HepG2 (cell line): ENCODE measurements around the gene DTHD1. TPM values are rescaled to one million over a fixed set of nuclear protein-coding genes. Genes with fewer than 3 reads are reported as not detected.

ENCODE experiments used
- ATAC-seq: fragments of 200-7000 bp; cut with Tn5 transposase; 3 replicates; pipeline ENCODE4 v1.9.1; 2020; ENCODE audit warnings: mild to moderate bottlenecking, moderate library complexity
- Bru-seq: library from RNA; stranded (reverse); fragments of 400-500 nt; gene quantifications from one replicate; lab custom pipeline; 2021; lab: Mats Ljungman, UMichigan
- BruChase-seq, 2 experiments: library from RNA; stranded (reverse); fragments of 400-500 nt; gene quantifications; one replicate each; lab custom pipeline; 2021; lab: Mats Ljungman, UMichigan
- BruUV-seq: library from RNA; stranded (reverse); fragments of 400-500 nt; replicated peaks from 2 replicates; lab custom pipeline; 2021; lab: Mats Ljungman, UMichigan
- CTCF ChIA-PET: fragments of 300-600 bp; formaldehyde crosslinking; extraction: SDS; loops from one replicate; lab custom pipeline; 2021; ENCODE audit warnings: low total read pairs, inconsistent platforms, low intra/inter-chr PET ratio; lab: Yijun Ruan, JAX
- POLR2A ChIA-PET: fragments of 350-600 bp; sonication (Branson Sonifier 250); formaldehyde crosslinking; loops from one replicate; lab custom pipeline; 2020; ENCODE audit warnings: antibody characterized with exemption, inconsistent platforms; lab: Yijun Ruan, JAX
- DNase-seq: peaks from one replicate; pipeline ENCODE4 v3.0.0-alpha.2; 2015; ENCODE audit warnings: low spot score
- FAIRE-seq: peaks from 3 replicates; lab custom pipeline; 2011; peaks lifted over from hg19 to GRCh38; lab: Jason Lieb, UNC
- H2AFZ ChIP-seq: one replicate; pipeline ENCODE4 v1.6.1; 2011; ENCODE audit warnings: low read length, inconsistent platforms
- H3K27ac ChIP-seq: fragments of 300-600 bp; 3 replicates; pipeline ENCODE4 v1.8.0; 2011; ENCODE audit warnings: mixed run types, mild to moderate bottlenecking, mixed read lengths, low read length, inconsistent platforms; ENCODE audit not compliant: insufficient read depth; ENCODE audit errors: extremely low read length
- H3K27me3 ChIP-seq, 2 experiments: fragments of 200-600 bp in 1 of 2; 2 replicates in 1 of 2; 3 replicates in 1 of 2; pipeline versions ENCODE4 v1.6.0 to v1.8.0; 2011; ENCODE audit warnings: low read length in 2 of 2, mild to moderate bottlenecking in 2 of 2, moderate library complexity in 2 of 2, inconsistent platforms in 1 of 2; ENCODE audit not compliant: insufficient read depth in 2 of 2, control insufficient read depth in 1 of 2
- H3K36me3 ChIP-seq, 2 experiments: fragments of 200-600 bp in 1 of 2; replicated peaks in 1 of 2; 2 replicates in 1 of 2; 3 replicates in 1 of 2; pipeline versions ENCODE4 v1.5.1 to v1.8.0; 2011; ENCODE audit warnings: low read length in 2 of 2, inconsistent platforms in 1 of 2; ENCODE audit not compliant: insufficient read depth in 2 of 2, control insufficient read depth in 1 of 2
- H3K4me1 ChIP-seq: 2 replicates; pipeline ENCODE4 v1.5.1; 2012; ENCODE audit warnings: low read length, inconsistent platforms; ENCODE audit not compliant: insufficient read depth
- H3K4me2 ChIP-seq: 2 replicates; pipeline ENCODE4 v1.6.0; 2011; ENCODE audit warnings: low read depth, low read length, inconsistent platforms
- H3K4me3 ChIP-seq, 3 experiments: fragments of 200-600 bp in 1 of 3; sonication (generic), shearing (Covaris generic) in 1 of 3; replicated peaks in 1 of 3; 2 replicates each; pipeline ENCODE4 v1.5.1; 2011 to 2016; ENCODE audit warnings: low read length in 3 of 3, inconsistent platforms in 2 of 3, low read depth in 2 of 3, mild to moderate bottlenecking in 2 of 3, control low read depth in 1 of 3, mixed read lengths in 1 of 3; ENCODE audit not compliant: insufficient read depth in 1 of 3
- H3K79me2 ChIP-seq: one replicate; pipeline ENCODE4 v1.6.1; 2011; ENCODE audit warnings: low read length, inconsistent platforms; ENCODE audit not compliant: insufficient read depth
- H3K9ac ChIP-seq: 2 replicates; pipeline ENCODE4 v1.6.0; 2011; ENCODE audit warnings: mild to moderate bottlenecking, low read depth, low read length, inconsistent platforms; ENCODE audit not compliant: insufficient read depth
- H3K9me3 ChIP-seq: 2 replicates; pipeline ENCODE4 v1.5.1; 2012; ENCODE audit warnings: mild to moderate bottlenecking, low read length
- H4K20me1 ChIP-seq: 2 replicates; pipeline ENCODE4 v1.6.0; 2011; ENCODE audit warnings: inconsistent platforms, mild to moderate bottlenecking, low read length, moderate library complexity; ENCODE audit not compliant: insufficient read depth
- POLR2A ChIP-seq, 2 experiments: IDR thresholded peaks; 2 replicates each; pipeline ENCODE4 v1.6.1; 2011; ENCODE audit warnings: low read depth in 2 of 2, low read length in 2 of 2, mild to moderate bottlenecking in 1 of 2, moderate library complexity in 1 of 2; ENCODE audit not compliant: insufficient read depth in 1 of 2
- ZFP37 ChIP-seq: sonication (generic); formaldehyde crosslinking; IDR thresholded peaks from 2 replicates; pipeline ENCODE4 v1.4.0; 2020; ENCODE audit warnings: missing genetic modification reagents, borderline replicate concordance
- ZNF274 ChIP-seq: sonication (generic); formaldehyde crosslinking; IDR thresholded peaks from 2 replicates; pipeline ENCODE4 v1.5.1; 2020; ENCODE audit warnings: mild to moderate bottlenecking, missing genetic modification reagents
- WGBS: methylation state at CpG from one replicate; pipeline ENCODE4 v1.1.6; 2017; ENCODE audit warnings: low lambda C conversion rate; 5-methylcytosine and 5-hydroxymethylcytosine counted together
- in situ Hi-C: cut with HindIII; loops from 2 replicates; pipeline ENCODE4 v1.10.0; 2017; ENCODE audit warnings: low pct_unique_long_range_greater_than_20kb; ENCODE audit not compliant: extremely low pct_ligation_motif_present
- intact Hi-C: fragments of 100-400 bp; cut with micrococcal nuclease; formaldehyde crosslinking; loops from one replicate; pipeline ENCODE4 v1.10.0; 2022; ENCODE audit not compliant: unreplicated experiment
- long read RNA-seq, 2 experiments: library from RNA in 1 of 2; library from polyadenylated mRNA in 1 of 2; stranded (forward) in 1 of 2; unstranded in 1 of 2; transcript quantifications; one replicate each; pipeline ENCODE4 v2.0.0, GENCODE V29; 2019 to 2022
- polyA minus RNA-seq, 3 experiments: library from RNA; depleted of rRNA, polyadenylated mRNA; stranded (reverse); fragments of >200 nt; gene quantifications; 2 replicates each; pipeline ENCODE4 v1.2.3, GENCODE V29; 2011; ENCODE audit warnings: low replicate concordance in 1 of 3
- polyA plus RNA-seq, 8 experiments: library from polyadenylated mRNA; depleted of rRNA in 3 of 8; stranded (reverse) in 7 of 8; unstranded in 1 of 8; fragments of >200 nt; fragmentation: Illumina TruSeq in 4 of 8; extraction: Trizol in 4 of 8; gene quantifications; 2 replicates each; pipeline versions ENCODE4 v1.2.1 to v1.2.3, GENCODE V29; 2011 to 2016; ENCODE audit warnings: low read depth in 4 of 8, missing spikeins in 1 of 8, mixed read lengths in 1 of 8; ENCODE audit not compliant: insufficient read depth in 1 of 8
- total RNA-seq, 5 experiments: library from RNA; depleted of rRNA; stranded (reverse); fragments of >200 nt; fragmentation: Illumina TruSeq; extraction: Trizol; gene quantifications; 2 replicates each; pipeline ENCODE4 v1.2.3, GENCODE V29; 2016; ENCODE audit warnings: low read depth in 1 of 5
- TF ChIP-seq, protein P1 (sequence below): fragments of 450-650 bp; IDR thresholded peaks from 2 replicates; pipeline ENCODE4 v1.6.1; 2017; ENCODE audit warnings: mild to moderate bottlenecking

Gene DTHD1
- not detected in 2 replicates for total RNA-seq (2016; rRNA removed; fragmentation: Illumina TruSeq; extraction: Trizol)
- not detected in 2 replicates for total RNA-seq (2016; cell fraction: cytosol; rRNA removed; fragmentation: Illumina TruSeq; extraction: Trizol; ENCODE audit: low read depth)
- total RNA-seq (2016; cell fraction: insoluble cytoplasmic fraction; rRNA removed; fragmentation: Illumina TruSeq; extraction: Trizol) = not detected in 2 replicates
- not detected in 2 replicates for total RNA-seq (2016; cell fraction: membrane; rRNA removed; fragmentation: Illumina TruSeq; extraction: Trizol)
- total RNA-seq (2016; cell fraction: nucleus; rRNA removed; fragmentation: Illumina TruSeq; extraction: Trizol) = not detected in 2 replicates
- not detected in 2 replicates for polyA plus RNA-seq (2011; rRNA removed)
- not detected in 2 replicates for polyA plus RNA-seq (2011; cell fraction: cytosol; rRNA removed)
- polyA plus RNA-seq (2011; cell fraction: nucleus; rRNA removed) = not detected in 2 replicates
- polyA plus RNA-seq (2012) = not detected in 2 replicates
- polyA plus RNA-seq (2016; cell fraction: cytosol; fragmentation: Illumina TruSeq; extraction: Trizol; ENCODE audit: low read depth) = not detected in 2 replicates
- polyA plus RNA-seq (2016; cell fraction: insoluble cytoplasmic fraction; fragmentation: Illumina TruSeq; extraction: Trizol; ENCODE audit: low read depth) = not detected in 2 replicates
- polyA plus RNA-seq (2016; cell fraction: membrane; fragmentation: Illumina TruSeq; extraction: Trizol; ENCODE audit: low read depth) = not detected in 2 replicates
- not detected in 2 replicates for polyA plus RNA-seq (2016; cell fraction: nucleus; fragmentation: Illumina TruSeq; extraction: Trizol; ENCODE audit: insufficient read depth, low read depth)
- not detected in 2 replicates for polyA minus RNA-seq (2011; rRNA and poly(A)+ RNA removed; ENCODE audit: low replicate concordance)
- not detected in 2 replicates for polyA minus RNA-seq (2011; cell fraction: cytosol; rRNA and poly(A)+ RNA removed)
- not detected in 2 replicates for polyA minus RNA-seq (2011; cell fraction: nucleus; rRNA and poly(A)+ RNA removed)
- not detected for Bru-seq, nascent RNA
- not detected for BruChase-seq, experiment 1, labeled RNA remaining after a 6-hour chase
- BruChase-seq, experiment 2, labeled RNA remaining after a 2-hour chase = not detected
- long read RNA-seq, experiment 1 = 0 reads
- long read RNA-seq, experiment 2 = 0 reads

GRCh38 chr4:36281384-36282106, at the start of gene DTHD1:
Gene DTHD1, plus strand, starts transcription at chr4:36281616. Its CDS starts 143 bp downstream, at chr4:36281759.
- Histone ChIP-seq H3K4me2 (no peak within 1 kb of the TSS), H4K20me1 (no peaks in the 10 kb centered on the region), H3K4me1 (no peaks in the 10 kb centered on the region), H3K36me3 (no peaks in the 10 kb centered on the region), H3K27me3 (no peaks in the 10 kb centered on the region), H3K79me2 (no peaks in the 10 kb centered on the region), H3K4me3 (no peak within 1 kb of the TSS), H2AFZ (no peak within 1 kb of the TSS), H3K9ac (no peak within 1 kb of the TSS), H3K27ac (no peak within 1 kb of the TSS), H3K9me3 (no peaks in the 10 kb centered on the region)
- no peak for TF ChIP-seq POLR2A (IDR thresholded peaks at IDR 0.05; ENCODE audit: insufficient read depth in 1 of 2, low read depth in 2 of 2, low read length in 2 of 2)
- TF ChIP-seq ZNF274 (CRISPR knock-in tag) = no peak
- no peak for TF ChIP-seq ZFP37
- TF ChIP-seq, protein P1, sequence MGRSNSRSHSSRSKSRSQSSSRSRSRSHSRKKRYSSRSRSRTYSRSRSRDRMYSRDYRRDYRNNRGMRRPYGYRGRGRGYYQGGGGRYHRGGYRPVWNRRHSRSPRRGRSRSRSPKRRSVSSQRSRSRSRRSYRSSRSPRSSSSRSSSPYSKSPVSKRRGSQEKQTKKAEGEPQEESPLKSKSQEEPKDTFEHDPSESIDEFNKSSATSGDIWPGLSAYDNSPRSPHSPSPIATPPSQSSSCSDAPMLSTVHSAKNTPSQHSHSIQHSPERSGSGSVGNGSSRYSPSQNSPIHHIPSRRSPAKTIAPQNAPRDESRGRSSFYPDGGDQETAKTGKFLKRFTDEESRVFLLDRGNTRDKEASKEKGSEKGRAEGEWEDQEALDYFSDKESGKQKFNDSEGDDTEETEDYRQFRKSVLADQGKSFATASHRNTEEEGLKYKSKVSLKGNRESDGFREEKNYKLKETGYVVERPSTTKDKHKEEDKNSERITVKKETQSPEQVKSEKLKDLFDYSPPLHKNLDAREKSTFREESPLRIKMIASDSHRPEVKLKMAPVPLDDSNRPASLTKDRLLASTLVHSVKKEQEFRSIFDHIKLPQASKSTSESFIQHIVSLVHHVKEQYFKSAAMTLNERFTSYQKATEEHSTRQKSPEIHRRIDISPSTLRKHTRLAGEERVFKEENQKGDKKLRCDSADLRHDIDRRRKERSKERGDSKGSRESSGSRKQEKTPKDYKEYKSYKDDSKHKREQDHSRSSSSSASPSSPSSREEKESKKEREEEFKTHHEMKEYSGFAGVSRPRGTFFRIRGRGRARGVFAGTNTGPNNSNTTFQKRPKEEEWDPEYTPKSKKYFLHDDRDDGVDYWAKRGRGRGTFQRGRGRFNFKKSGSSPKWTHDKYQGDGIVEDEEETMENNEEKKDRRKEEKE = no peak
- in situ Hi-C loops = no loop called here
- POLR2A ChIA-PET = no interaction called here
- no peak for FAIRE-seq
- DNase-seq = no peak
- CTCF ChIA-PET = no interaction called here
- 10% methylated on average over 5 of the region's 5 CpGs for WGBS
- BruUV-seq = no TSS peak
- ATAC-seq = no peak
- intact Hi-C loops = no loop called here
